ENCODE data around the gene MAGI1.

MAGI1 gene

DNA sequence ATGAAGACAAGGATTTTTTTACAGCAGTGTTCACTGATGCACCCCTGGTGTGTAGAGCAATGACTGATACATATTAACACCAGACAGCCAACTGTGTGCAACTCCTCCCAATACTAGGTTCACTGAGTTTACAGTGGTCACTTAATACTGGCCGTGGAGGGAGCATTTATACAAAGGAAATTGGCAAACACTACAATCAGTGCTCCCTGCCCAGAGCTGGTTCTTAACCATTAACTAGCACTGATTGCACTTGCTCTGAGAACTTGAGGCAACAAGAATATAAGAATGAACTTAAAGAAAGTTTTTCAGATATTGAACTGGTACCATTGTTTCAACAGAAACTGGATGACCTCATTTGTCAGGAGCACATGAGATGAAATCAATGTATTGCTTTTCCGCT, 110.6 kb downstream of the MAGI1 start:
- ATAC-seq = no peak
- TF ChIP-seq RARB (CRISPR knock-in tag; IDR thresholded peaks at IDR 0.05) = no peak
- TF ChIP-seq ZNF565 (CRISPR knock-in tag; conservative IDR thresholded peaks at IDR 0.05; ENCODE audit: low read depth) = no peak
- no peak for TF ChIP-seq CSDC2 (CRISPR knock-in tag; IDR thresholded peaks at IDR 0.05)
- TF ChIP-seq ARNTL (CRISPR knock-in tag; IDR thresholded peaks at IDR 0.05; ENCODE audit: borderline replicate concordance, low read depth) = no peak
- TF ChIP-seq TOX (CRISPR knock-in tag; IDR thresholded peaks at IDR 0.05; ENCODE audit: borderline replicate concordance) = no peak
- TF ChIP-seq OSR1 (CRISPR knock-in tag; IDR thresholded peaks at IDR 0.05) = no peak
- TF ChIP-seq, protein P1, sequence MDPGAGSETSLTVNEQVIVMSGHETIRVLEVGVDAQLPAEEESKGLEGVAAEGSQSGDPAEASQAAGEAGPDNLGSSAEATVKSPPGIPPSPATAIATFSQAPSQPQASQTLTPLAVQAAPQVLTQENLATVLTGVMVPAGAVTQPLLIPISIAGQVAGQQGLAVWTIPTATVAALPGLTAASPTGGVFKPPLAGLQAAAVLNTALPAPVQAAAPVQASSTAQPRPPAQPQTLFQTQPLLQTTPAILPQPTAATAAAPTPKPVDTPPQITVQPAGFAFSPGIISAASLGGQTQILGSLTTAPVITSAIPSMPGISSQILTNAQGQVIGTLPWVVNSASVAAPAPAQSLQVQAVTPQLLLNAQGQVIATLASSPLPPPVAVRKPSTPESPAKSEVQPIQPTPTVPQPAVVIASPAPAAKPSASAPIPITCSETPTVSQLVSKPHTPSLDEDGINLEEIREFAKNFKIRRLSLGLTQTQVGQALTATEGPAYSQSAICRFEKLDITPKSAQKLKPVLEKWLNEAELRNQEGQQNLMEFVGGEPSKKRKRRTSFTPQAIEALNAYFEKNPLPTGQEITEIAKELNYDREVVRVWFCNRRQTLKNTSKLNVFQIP (CRISPR knock-in tag; IDR thresholded peaks at IDR 0.05; ENCODE audit: borderline replicate concordance, low read depth) = no peak
- no peak for TF ChIP-seq TSHZ2 (CRISPR knock-in tag; IDR thresholded peaks at IDR 0.05)
- no peak for TF ChIP-seq CREB5 (CRISPR knock-in tag; IDR thresholded peaks at IDR 0.05; ENCODE audit: low read depth)
- no peak for TF ChIP-seq SNAI2 (CRISPR knock-in tag; IDR thresholded peaks at IDR 0.05)
- TF ChIP-seq ZNF70 (CRISPR knock-in tag; IDR thresholded peaks at IDR 0.05) = no peak
- no peak for TF ChIP-seq PPARA (CRISPR knock-in tag; IDR thresholded peaks at IDR 0.05; ENCODE audit: borderline replicate concordance)
- no peak for TF ChIP-seq ESRRG (CRISPR knock-in tag; IDR thresholded peaks at IDR 0.05)
- no peak for TF ChIP-seq ISL1 (CRISPR knock-in tag; IDR thresholded peaks at IDR 0.05)
- no peak for TF ChIP-seq ZNF8 (CRISPR knock-in tag; IDR thresholded peaks at IDR 0.05)
- no peak for TF ChIP-seq ZFP30 (CRISPR knock-in tag; IDR thresholded peaks at IDR 0.05)
- no peak for TF ChIP-seq PATZ1 (CRISPR knock-in tag; IDR thresholded peaks at IDR 0.05; ENCODE audit: borderline replicate concordance)
- TF ChIP-seq ZFP3 (CRISPR knock-in tag; IDR thresholded peaks at IDR 0.05) = no peak
- TF ChIP-seq ZC3H10 (CRISPR knock-in tag; IDR thresholded peaks at IDR 0.05) = no peak
- no peak for TF ChIP-seq CSRNP3 (CRISPR knock-in tag; IDR thresholded peaks at IDR 0.05)

- no peak for ATAC-seq
- no peak for TF ChIP-seq OSR1 (CRISPR knock-in tag; IDR thresholded peaks at IDR 0.05)
- no peak for TF ChIP-seq ARNTL (CRISPR knock-in tag; IDR thresholded peaks at IDR 0.05; ENCODE audit: borderline replicate concordance, low read depth)
- no peak for TF ChIP-seq SNAI2 (CRISPR knock-in tag; IDR thresholded peaks at IDR 0.05)
- TF ChIP-seq BACH2 (CRISPR knock-in tag; IDR thresholded peaks at IDR 0.05; ENCODE audit: borderline replicate concordance) = no peak
- TF ChIP-seq, protein P1 (CRISPR knock-in tag; IDR thresholded peaks at IDR 0.05; ENCODE audit: borderline replicate concordance, low read depth) = no peak
- TF ChIP-seq RARB (CRISPR knock-in tag; IDR thresholded peaks at IDR 0.05) = no peak
Measured at GRCh38 chr3:65927576-65927975, 111.1 kb downstream of the MAGI1 start.
